SK-N-MC (cell line): ENCODE data around the gene USP51.

Experiments
- EZH2 ChIP-seq: fragments of 200-600 bp; sonication (generic); IDR thresholded peaks from one replicate; pipeline ENCODE4 v1.6.1; 2017; ENCODE audit warnings: antibody characterized with exemption
- FOXP2 ChIP-seq: optimal IDR thresholded peaks from 2 replicates; pipeline ENCODE3; 2011; ENCODE audit warnings: mild to moderate bottlenecking, moderate library complexity; ENCODE audit not compliant: insufficient read depth; ENCODE audit errors: extremely low read length, control extremely low read depth
- POLR2AphosphoS5 ChIP-seq: IDR thresholded peaks from 2 replicates; pipeline ENCODE4 v1.6.1; 2012; ENCODE audit warnings: mild to moderate bottlenecking, low read depth, low read length, borderline replicate concordance

DNA sequence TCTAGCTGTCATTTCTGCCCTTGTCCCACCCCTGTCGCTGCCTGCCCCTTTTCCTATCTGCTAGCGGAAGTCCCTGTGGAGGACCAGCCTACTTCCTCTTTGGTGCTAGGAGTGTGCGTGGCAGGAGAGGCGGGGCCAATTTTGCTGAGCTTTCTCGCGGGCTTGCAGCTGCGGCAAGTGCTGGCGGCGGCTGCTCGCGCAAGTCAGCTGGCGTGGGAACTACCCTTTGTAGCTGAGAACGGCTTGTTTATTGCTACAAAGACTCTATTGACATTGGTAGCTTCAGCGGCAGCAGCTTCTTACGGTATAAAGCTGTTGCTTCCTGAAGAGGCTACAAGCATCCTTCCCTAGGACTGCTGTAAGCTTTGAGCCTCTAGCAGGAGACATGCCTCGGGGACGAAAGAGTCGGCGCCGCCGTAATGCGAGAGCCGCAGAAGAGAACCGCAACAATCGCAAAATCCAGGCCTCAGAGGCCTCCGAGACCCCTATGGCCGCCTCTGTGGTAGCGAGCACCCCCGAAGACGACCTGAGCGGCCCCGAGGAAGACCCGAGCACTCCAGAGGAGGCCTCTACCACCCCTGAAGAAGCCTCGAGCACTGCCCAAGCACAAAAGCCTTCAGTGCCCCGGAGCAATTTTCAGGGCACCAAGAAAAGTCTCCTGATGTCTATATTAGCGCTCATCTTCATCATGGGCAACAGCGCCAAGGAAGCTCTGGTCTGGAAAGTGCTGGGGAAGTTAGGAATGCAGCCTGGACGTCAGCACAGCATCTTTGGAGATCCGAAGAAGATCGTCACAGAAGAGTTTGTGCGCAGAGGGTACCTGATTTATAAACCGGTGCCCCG, 37.4 kb downstream of the USP51 start, which contains the start of gene MAGEH1:
- TF ChIP-seq POLR2AphosphoS5 (peak; percentile 79), EZH2 (no peak), FOXP2 (no peak)
